Measurements from ENCODE around the gene FKTN.

Gene FKTN

DNA sequence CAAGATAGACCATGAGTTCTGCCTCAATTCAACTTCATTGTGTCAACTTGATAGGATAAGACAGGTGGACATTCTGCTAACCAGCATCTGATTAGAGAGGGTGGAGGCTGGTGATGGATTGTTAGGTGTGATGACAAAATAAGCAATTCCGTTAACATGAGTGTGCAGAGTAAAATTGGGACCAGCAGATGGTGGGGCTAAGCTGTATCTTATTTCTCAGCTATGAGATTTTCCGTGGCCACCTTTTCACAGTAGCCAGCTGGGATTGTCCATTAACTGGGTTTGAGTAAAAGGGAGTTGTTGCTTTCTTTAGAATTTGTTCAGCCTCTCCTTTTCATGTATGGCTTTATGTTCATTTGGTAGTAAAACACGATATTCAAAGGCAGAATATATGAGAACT is 75.5 kb downstream of the FKTN start:
- DNase-seq (ENCODE audit: low read depth): no peak

DNA sequence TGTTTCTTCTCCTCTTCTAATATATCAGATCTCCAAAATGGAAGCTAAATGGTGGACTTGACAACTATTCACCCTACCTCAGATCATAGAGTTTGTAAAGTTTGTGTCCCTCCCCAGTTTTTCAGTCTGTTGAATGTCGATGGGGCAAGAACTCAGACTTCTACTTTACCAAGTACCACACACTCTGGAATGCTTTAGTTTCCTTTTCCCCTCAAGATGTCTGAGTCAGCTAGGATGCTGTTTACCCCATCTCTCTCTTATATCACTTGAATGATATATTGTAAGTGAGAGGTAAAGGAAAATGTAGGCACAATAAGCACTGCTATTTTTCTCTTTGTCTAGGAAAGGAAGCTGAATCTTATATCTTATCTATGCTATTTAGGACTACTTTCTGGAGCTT is 78.4 kb downstream of the FKTN start:
- no peak for DNase-seq (ENCODE audit: low read depth)

DNA sequence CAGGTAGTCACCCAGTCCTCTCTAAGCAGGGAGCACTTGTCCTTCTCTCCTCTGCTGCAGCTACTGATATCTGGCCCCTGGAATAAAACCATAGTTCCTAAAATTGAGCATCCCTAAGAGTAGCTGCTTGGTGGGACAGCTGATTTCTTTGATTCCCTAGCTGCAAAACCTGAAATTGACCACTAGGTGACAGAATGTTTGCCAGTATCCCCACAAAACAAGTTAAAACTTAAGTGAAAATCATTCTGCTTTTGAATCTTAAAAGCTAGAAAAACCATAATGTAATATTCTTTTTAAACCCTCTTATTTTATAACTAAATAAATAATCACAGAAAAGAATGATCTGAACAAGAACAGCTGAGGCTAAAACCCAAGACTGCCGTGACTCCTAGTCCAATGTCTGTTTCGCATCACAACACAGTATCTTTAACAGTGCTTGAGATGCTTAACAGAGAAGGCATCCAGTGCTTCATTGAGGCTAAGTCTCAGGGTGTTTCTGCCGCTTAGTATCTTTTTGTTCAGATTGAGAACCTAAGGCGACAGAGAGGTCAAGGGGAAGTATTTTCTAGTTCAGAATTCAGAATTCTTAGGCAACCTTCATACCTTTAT is 80.0 kb downstream of the FKTN start:
- DNase-seq (ENCODE audit: low read depth): no peak

DNA sequence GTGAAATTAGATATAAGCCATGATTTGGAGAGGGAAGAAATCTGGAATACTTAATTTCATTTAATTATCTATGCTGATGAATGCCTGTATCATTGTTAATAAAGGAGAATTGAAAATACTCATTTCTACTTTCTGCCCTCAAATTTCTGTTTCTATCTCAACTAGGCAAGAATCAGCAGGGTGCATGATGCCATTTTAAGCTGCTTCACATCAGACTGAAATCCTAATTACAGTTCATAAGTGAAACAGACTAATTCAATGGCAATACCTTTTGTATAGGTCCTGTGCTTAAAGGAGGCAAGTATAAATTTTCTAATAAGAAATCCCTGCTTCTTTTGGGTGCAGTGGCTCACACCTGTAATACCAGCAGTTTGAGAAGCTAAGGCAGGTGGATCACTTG is 82.0 kb downstream of the FKTN start:
- DNase-seq (ENCODE audit: low read depth): no peak

DNA sequence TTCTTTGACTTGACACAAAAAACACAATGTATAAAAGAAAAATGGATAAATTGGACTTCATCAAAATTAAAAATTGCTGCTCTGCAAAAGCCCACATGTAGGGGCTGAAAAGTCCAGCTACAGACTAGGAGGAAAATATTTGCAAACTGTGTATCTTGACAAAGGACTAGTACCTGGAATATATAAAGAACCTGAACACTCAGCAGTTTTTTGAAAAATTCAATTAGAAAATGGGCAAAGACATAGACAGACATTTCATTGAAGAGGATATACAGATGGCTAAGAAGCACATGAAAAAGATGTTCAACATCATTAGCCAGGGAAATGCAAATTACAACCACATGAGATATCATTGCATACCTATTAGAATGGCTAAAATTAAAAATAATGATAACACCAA is 85.9 kb downstream of the FKTN start:
- no peak for DNase-seq (ENCODE audit: low read depth)

DNA sequence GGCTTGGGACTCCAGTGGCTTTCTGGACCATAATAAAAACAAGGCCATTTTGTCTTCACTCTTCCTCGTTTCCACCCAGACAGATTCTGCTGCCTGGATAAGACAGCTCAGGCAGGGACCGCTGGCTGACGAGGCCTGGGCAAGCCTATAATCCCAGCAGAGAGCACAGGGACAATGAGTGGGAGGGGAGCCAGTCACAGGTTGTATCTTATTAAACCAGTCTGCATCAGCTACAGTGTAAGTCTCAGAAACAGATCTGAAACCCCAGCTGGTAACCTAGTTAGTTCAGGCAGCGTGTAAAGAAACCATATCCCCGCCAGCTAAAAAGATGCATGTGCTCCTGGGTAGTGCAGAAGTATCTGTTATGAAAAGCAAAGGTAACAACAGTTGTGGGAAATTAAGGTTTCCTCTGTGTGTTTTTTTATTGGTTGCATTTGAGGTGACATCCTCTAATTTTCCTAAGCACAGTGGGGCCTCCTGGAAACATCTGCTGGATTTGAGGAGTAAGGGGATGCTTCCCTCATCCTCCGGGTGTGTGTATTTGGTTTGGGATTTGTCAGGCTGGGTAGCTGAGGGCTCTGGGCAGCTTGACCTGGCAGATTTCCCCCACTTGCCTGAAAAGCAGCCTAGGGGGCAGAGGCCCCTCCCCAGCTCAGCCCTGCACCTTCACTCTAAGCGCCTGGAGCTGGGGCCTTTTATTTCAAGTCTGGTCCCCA is 89.1 kb downstream of the FKTN start:
- DNase-seq (ENCODE audit: low read depth): no peak

DNA sequence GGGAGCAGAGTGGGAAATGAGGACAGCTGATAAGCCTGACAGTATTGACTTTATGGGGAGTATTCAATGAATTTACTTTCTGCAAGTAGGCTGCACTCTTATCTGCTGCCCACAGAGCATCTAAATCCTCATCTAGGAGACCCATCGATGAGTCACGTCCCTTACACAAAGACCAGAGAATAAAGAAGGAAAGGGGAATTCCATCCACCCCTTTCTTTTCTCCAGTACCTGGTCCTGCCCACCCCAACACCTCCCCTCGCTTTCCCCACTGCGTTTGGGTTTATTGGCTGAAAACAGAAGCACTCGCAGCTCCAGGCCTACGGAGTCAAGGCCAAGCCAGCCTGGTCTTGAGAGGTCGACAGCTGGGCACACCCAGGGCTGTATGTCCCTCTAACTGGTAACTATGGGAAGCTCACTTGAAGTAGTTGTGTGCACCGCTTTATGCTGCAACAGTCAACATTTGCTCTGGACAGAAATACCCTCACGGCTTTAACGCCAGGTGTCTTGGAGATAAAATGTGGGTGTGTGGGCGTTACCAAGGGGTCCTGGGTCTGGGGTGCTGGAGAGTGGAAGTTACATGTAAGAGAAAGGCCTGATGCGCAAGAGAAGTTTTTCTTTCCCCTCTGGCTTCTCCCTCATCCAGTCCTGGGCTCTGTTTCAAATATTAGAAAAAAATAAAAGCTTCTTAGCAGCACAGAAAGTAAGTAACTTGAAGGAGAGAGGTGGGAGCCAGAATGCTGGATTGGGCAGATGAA is 89.8 kb downstream of the FKTN start:
- DNase-seq (ENCODE audit: low read depth): no peak

DNA sequence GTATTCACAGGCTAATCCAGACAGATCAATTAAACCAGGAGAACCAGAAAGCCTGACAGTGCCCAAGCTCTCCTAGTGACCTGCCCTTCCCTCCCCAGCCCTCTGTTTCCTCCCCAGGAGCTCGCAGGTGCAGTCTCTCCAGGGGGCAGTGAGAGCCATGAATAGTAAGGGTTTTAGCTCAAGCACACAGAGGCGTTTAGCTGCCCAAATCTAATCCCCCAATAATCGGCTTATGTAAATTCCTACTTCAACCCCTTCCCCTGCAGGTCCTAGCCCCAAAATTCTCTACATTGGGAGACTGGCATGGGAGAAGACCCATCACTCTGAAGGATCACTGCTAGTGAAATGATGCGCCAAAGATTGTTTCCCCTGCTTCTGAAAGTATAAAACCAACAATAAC is 93.9 kb downstream of the FKTN start:
- DNase-seq (ENCODE audit: low read depth): no peak

DNA sequence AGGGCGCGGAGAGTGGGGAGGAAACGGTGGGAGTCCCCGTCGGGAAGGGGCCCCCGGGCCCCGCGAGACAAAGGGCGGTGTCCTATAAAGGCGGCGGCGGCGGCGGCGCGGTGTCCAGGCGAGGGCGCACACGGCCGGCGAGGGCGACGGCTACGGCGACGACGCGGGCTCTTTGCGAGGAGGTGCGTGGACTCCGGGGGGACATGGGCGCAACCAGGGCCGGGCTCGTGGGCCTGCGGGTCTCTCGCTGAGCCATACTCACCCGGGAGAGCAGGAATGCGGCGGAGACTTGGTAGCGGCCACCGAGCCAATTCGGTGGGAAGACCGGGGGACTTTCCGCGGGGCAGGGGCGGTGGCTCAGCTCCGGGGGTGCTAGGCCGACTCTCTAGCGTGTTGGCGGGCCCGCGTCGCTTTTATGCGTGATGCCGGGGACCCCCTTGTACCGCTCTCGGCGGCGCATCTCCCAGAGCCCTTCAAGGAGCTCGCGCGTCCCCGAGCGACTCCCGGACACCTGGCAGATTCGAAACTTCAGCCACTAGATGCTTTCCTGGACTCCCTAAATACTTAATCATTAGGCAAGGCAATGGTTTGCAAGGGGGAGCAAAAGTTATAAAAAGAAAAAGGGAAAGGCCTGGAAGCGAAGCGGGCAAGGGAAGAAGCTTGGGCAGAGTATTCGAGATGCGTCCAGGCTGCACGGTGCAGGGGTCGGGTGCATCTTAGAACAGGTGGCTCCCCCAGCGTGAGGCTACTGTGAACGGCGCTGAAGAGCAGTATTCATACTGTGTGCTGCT is 98.4 kb downstream of the FKTN start:
- no peak for DNase-seq (ENCODE audit: low read depth)

DNA sequence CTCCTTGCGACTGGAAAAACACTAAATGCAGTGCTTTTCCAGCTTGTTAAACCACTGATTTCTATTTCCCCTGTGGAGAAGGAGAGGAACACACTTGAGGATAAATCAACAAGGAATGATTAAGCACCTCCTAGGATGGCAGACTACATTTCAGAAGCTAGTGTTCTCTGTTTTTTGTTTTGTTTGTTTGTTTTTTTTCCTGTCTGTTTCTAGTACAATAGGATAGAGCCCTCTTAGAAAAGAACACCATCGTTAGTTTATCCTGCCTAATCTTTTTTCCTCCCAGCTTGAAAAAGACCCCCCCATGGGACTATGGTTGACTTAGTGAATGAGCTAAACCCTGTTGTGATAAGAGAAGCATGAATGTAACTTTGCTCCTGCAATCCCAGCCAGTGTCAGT is 100.4 kb downstream of the FKTN start:
- DNase-seq (ENCODE audit: low read depth): no peak

DNA sequence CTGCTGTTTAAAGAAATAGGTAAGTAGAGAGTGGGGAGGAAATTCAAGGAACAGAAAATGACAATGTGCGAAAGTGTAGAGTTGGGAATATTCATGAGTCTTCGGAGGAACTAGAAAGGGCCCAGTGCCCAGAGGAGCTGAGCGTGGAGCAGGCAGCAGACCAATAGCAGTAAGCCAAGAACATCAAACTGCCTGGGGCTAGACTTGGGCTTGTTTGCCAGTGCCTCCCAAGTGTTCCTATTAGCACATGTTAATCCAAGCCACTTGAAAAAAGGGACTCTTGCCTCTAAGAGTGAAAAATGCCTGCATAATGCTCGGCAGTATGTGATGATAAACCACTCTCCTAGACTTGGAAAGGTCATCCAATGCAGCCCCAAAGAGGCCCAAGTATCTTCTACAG is 103.1 kb downstream of the FKTN start:
- DNase-seq (ENCODE audit: low read depth): no peak

DNA sequence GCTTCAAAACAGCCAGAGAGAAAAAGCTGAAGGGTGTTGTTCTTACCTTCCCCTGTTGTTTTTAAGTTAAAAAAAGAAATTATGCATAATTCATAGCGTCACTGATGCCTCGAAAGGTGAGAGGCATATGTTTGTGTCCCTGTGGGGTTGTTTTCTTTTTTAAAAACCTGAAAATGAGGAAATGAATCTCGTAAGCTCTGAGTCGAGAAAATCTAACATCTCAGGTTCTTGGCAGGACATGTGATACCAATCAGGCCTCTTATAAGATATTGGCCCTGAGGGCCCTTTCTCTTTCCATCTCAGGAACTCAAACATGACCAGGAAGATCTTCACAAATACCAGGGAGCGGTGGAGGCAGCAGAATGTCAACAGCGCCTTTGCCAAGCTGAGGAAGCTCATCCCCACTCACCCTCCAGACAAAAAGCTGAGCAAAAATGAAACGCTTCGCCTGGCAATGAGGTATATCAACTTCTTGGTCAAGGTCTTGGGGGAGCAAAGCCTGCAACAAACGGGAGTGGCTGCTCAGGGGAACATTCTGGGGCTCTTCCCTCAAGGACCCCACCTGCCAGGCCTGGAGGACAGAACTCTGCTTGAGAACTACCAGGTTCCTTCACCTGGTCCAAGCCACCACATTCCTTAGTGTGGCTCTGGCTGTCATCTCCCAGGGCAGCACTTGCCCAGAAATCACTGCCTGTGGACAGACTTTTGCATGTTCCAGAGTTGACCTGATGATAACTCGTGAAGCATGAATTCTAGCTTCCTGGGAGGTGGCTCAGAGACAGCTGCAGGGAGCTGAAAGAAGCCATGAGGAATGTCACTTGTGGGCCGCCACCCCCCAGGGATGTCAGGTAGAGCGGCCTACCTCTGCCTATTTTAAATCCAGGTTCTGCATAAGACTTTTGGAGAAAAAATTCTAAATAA is 104.5 kb downstream of the FKTN start, which contains the start of gene TAL2:
Gene TAL2 (plus strand): TSS at position 274 of the 921 bp plus-strand sequence. CDS start 40 bp downstream, at position 314.
- no peak for DNase-seq (ENCODE audit: low read depth)

DNA sequence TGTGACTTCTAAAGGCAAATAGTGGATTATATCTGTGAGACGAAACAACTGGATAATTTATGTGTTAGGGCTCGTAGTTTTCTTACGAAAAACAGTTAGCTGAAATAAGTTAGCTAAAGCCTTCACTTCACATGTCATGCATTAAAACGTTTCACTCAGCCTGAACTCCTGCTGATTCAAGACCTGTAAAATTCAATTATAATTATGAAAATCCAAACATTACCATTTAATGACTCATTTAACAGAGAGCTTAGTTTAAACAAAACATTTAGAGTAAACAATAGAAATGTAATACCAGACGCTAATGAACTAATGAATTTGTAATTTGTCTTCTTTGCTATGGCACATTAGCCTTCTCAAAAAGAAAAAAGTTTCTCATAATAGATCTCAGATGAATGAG is 106.0 kb downstream of the FKTN start:
- no peak for DNase-seq (ENCODE audit: low read depth)

DNA sequence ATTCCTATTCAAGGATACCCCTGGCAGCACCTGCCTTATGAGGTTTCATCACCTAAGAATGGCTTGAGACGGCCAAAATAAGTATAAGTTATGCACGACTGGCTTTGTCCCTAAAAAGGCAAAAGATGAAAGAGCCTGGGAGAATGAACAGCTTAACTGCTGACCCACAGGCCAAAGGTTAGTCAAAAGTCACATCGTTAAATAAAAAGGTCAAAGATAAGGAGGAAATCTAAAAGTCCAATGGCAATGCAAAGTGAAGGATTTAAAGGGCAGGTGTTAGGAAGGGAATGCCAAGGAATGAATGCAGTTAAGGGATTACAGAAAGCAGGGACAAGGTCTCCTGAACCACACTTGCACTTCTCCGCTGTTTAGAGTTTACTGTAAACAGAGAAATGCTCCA is 109.9 kb downstream of the FKTN start:
- DNase-seq (ENCODE audit: low read depth): no peak

DNA sequence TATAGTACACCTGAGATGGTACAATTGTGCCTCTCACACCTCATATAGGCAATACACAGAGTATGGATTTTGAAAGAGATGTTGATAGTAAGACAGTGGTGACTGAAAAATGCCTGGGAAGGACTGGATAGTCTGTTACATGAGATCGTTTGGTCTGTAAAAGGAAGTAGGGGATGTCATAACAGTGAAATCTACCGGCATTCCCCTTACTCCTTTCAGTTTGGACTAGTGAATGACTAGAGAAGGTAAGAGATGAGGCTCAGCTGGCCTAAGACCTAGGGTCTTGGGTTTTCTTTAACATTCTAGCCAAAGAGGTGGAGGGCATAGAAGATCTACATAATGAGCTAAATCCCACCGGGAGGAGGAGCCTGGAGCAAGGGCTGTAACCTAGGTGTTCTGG is 112.4 kb downstream of the FKTN start:
- no peak for DNase-seq (ENCODE audit: low read depth)

DNA sequence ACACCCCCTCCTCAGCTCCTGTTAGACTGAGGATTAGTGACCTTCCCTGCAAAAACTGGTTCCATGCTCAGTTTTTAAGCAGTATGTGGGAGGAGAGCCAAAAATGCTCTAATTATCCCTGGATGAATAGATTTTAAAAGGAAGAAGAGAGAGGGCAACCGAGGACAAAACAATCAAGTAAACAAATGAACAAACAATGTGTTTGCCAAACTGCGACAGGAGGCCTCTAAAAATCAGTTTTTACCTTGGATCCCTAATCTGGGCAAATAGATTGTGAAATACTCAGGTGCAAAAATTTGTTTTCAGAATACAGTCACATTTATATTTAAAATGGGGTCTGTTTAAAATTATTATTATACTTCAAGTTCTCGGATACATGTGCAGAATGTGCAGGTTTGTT is 112.8 kb downstream of the FKTN start:
- DNase-seq (ENCODE audit: low read depth): no peak

DNA sequence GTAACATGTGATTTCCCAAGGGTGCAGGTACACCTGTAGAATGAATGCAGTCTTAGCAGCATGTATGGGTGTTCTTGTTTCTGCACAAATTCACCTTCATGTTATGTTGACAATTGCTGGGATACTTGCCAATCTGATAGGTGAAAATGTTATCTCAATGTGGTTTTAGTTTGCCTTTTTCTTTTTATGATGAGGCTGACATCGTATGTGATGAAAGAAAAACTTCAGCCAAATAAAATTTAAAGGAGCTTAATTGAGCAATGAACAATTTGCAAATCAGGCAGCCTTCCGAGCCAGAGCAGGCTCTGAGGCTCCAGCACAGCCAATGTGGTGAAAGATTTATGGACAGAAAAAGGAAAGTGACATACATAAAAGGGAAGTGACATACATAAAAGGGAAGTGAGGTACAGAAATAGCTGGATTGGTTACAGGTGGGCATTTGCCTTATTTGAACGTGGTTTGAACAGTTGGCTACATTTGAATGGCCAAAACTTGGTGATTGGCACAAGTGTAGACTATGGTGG is 114.8 kb downstream of the FKTN start:
- no peak for DNase-seq (ENCODE audit: low read depth)

DNA sequence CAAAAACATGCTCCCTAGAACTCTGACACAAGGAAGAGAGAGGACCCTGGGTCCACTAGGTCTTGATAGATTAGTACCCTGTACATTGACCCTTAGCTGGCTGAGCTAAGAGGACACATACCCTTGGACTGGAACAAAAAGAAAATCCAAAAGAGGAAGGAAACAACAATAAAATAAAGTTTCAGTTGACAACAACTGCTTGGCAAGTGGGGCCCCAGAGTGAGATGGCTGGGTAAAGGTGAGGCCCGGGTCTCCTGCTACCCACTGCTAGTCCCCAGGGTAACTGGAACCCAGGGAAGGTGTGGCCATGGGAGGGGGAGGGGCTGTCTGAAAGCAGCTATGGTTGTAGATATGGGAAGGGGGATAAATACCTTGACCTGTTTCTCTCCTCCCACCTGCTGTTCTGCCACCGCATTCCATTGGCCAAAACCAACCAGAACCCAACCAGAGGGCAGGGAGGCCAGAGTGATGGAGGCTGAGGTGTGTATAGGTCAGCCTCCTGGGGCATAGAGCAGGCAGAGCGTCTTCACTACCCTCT is 116.0 kb downstream of the FKTN start:
- DNase-seq (ENCODE audit: low read depth): no peak

DNA sequence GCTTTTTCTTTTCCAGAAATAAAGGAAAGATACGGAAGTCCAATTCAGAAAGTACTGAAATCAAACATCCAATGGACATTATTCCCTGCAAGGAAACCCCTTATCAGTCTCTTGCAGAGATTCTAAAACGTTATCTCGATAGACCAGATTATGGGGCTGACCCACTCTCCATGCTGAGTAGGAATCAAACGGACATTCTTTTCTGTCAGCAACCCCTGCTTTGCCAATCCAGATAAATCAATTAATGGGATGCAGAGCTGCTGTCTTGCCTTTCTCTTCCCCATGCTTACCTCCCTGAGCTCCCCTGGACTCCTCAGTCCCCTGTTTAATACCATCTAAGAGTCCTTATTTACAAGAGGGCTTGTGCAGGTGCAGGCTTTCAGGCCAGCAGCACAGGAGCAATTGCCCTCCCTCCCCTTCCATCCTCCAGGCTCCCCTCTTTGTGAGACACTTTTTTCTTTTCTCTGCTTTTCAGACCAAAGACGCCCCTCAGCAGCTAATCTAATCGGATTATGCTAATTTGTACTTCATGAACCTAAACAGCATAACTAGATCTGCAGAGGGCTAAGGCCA is 118.5 kb downstream of the FKTN start:
- DNase-seq (ENCODE audit: low read depth): no peak

DNA sequence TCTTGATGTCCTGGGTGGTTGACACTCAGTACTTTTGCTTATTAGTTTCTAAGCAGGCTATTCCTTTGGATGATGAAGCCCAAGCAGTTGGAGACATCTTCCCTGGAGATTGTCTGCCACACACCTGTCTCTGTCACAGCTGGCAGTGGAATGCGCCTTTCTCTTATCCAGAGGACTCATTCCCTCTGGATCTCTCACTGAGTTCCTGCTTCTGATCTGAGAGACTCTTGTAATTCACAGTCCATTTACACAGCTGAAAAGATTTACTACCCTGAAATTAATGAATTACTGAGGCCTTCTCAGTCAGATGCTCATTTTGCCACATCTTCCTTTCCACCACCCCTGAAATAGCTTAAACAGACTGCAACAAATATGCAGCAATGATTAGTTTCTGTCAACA is 120.2 kb downstream of the FKTN start:
- DNase-seq (ENCODE audit: low read depth): no peak

DNA sequence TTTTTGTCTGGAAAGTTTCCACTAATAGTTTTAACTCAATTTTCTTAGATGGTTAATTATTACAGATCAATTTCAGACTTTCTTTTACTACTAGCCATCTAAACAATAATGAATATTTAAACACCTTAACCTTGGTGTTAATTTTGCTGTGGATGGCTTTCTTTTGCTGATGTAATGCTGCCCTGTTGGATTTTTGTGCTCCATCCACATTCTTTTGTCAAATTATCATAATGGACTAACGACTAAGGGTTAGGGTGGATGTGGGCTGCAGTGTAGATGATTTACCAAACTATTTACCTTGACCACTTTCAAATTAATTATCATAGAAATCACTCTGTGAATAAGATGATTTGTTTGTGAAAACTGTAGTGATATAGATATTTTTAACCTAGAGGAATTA is 120.8 kb downstream of the FKTN start:
- DNase-seq (ENCODE audit: low read depth): no peak

Data from stimulated activated CD8-positive, alpha-beta memory T cell treated with anti-CD3 and anti-CD28 coated beads, Interleukin-12 subunit alpha, Interleukin-12 subunit beta, amount 100 ng/mL, for 1 hour (primary cell).